Embryonic facial prominence (tissue), 1 donor: ENCODE results near the gene MYO15A.

Source experiments
- DNase-seq: peaks from one replicate; pipeline ENCODE4 v3.0.0-alpha.2; 2016; ENCODE audit errors: extremely low spot score

The MYO15A gene

GRCh38 chr17:18159551-18160120, 51.1 kb downstream of the MYO15A start:
- DNase-seq = no peak

- no peak for DNase-seq
Measured at GRCh38 chr17:18160128-18160856, 51.7 kb downstream of the MYO15A start.

- no peak for DNase-seq
Measured at GRCh38 chr17:18161207-18162145, 52.9 kb downstream of the MYO15A start.

GRCh38 chr17:18163547-18163946, 55.0 kb downstream of the MYO15A start:
- DNase-seq = no peak

DNA sequence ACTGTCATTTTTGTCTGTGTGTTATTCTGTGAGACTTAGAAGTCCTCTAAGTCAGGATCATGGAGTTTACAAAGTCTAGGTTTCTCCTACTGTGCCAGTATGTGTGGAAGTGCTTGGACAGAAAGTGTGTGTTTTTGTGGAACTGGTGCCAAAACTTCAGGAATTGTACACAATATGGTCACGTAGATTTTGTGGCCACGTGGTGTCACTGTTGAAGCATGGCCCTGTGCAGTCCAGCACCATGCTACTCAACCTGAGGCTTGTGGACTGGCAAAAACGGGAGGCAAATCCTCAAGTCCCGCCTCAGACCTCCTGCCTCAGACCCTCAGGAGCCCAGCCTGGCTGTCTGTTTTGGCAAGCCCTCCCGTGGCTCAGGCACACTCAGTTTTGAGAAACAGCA, 58.3 kb downstream of the MYO15A start:
- DNase-seq = no peak

GRCh38 chr17:18167421-18167820, 58.9 kb downstream of the MYO15A start:
- no peak for DNase-seq

GRCh38 chr17:18172531-18173278, 64.1 kb downstream of the MYO15A start:
- no peak for DNase-seq

GRCh38 chr17:18173740-18174139, 65.2 kb downstream of the MYO15A start:
- DNase-seq = no peak

DNA sequence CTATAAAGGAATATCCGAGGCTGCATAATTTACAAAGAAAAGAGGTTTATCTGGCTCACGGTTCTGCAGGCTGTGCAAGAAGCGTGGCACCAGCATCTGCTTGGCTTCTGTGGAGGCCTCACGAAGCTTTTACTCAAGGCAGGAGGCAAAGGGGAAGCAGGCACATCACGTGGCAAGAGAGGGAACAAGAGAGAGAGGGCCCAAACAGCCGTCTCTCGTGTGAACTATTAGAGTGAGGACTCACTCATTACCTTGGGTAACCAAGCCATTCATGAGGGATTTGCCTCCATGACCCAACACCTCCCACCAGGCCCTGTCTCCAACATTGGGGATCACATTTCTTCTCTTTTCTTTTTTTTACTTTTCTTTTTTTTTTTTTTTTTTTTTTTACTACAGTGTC, 67.6 kb downstream of the MYO15A start:
- DNase-seq = no peak

DNA sequence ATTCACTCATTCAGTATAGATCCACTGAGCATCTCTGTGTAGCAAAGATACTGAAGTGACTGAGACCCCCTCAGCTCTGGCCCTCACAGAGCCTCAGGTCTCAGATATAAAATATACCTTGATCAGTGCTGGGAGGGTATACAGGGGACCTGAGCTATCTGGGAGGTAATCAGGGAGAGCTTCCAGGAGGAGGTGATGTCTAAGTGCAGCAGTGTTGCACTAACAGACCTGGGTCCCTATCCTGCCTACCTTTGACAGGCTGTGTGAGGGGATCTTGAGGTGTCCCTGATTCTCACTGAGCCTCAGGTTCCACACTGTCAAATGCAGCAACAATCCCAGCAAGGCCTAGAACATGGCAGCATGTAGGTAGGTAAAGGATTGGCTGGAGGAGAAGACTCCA, 68.6 kb downstream of the MYO15A start:
- DNase-seq = no peak

- no peak for DNase-seq
Measured at GRCh38 chr17:18177722-18178121, 69.2 kb downstream of the MYO15A start.

- no peak for DNase-seq
Measured at GRCh38 chr17:18179196-18179595, 70.6 kb downstream of the MYO15A start.

DNA sequence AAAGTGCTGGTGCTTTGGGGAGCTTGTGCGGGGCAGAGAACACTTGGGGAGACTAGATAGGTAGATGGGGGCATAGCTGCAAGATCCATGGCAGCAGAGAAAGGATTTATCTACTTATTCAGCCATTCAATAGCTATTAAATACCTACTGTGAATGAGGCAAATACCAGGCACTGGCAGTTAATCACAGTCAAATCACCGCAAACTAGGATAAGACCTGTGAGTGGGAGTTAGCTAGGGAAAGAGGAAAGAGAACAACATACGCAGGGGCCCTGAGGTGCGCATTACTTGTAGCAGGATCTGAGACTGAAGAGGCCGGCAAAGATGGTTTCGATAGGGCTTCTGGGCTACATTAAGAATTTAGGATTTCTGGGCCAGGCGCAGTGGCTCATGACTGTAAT, 71.2 kb downstream of the MYO15A start:
- no peak for DNase-seq

- no peak for DNase-seq
Measured at GRCh38 chr17:18181358-18181757, 72.8 kb downstream of the MYO15A start.

DNA sequence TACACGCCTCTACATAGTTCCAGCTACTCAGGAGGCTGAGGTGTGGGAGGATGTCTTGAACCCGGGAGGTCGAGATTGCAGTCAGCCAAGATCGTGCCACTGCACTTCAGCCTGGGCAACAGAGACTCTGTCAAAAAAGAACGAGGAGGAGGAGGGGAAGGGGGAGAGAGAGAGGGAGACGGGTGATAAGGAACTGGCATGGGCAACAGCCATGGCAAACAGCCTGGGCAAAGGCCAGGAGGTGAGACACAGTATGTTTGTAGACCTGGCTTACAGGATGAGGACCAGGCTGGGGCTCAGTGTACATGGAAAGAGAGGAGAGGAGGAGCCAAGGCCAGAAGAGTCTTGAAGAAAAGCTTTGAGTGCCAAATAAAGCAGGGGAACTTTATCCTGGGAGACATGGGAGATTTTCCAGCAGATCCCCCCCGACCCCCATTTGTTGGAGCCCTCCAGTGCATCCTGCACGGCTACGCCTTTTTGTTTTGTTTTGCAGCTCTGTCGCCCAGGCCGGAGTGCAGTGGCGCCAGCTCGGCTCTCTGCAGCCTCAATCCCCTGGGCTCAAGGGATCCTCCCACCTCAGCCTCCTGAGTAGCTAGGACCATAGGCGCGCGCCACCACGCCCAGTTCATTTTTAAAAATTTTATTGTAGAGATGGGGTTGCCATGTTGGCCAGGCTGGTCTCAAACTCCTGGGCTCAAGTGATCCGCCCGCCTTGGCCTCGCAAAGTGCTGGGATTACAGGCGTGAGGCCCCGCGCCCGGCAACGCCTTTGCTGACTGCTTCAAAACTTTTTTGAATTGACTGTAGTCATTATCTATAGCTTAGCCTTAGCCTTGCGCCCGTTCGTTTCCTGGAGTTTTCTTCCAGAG, 73.8 kb downstream of the MYO15A start:
- no peak for DNase-seq

GRCh38 chr17:18182978-18183333, 74.4 kb downstream of the MYO15A start:
- DNase-seq = no peak

- DNase-seq = peak; percentile 97
Measured at GRCh38 chr17:18183334-18184142, 75.0 kb downstream of the MYO15A start, which contains the start of gene ALKBH5. Gene ALKBH5, plus strand, starts transcription at chr17:18183828. Its CDS starts 416 bp downstream, at chr17:18184244.

DNA sequence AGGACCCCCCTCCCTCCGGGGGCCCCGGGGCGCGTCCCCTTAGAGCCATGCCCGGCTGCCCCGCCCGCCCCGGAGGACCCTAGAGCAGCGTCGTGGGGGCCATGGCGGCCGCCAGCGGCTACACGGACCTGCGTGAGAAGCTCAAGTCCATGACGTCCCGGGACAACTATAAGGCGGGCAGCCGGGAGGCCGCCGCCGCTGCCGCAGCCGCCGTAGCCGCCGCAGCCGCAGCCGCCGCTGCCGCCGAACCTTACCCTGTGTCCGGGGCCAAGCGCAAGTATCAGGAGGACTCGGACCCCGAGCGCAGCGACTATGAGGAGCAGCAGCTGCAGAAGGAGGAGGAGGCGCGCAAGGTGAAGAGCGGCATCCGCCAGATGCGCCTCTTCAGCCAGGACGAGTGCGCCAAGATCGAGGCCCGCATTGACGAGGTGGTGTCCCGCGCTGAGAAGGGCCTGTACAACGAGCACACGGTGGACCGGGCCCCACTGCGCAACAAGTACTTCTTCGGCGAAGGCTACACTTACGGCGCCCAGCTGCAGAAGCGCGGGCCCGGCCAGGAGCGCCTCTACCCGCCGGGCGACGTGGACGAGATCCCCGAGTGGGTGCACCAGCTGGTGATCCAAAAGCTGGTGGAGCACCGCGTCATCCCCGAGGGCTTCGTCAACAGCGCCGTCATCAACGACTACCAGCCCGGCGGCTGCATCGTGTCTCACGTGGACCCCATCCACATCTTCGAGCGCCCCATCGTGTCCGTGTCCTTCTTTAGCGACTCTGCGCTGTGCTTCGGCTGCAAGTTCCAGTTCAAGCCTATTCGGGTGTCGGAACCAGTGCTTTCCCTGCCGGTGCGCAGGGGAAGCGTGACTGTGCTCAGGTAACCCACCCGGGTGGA, 75.8 kb downstream of the MYO15A start:
- no peak for DNase-seq

GRCh38 chr17:18185391-18185790, 76.8 kb downstream of the MYO15A start:
- no peak for DNase-seq
